MV-4-11 (cell line): ENCODE measurements around the gene ZNF598.

Source experiments
- DNase-seq: peaks from one replicate; lab custom pipeline; 2025; lab: John Stamatoyannopoulos, UW

The ZNF598 gene

GRCh38 chr16:2006317-2006716 is 3.3 kb downstream of the ZNF598 start:
- DNase-seq, result no peak

- no peak for DNase-seq
Measured at GRCh38 chr16:2005646-2006045, 4.0 kb downstream of the ZNF598 start.

GRCh38 chr16:2004795-2005517 is 4.7 kb downstream of the ZNF598 start:
- no peak for DNase-seq

GRCh38 chr16:2003827-2004641 is 5.6 kb downstream of the ZNF598 start:
- peak; percentile 84 for DNase-seq

GRCh38 chr16:2003231-2003826 is 6.3 kb downstream of the ZNF598 start:
- DNase-seq, result no peak

GRCh38 chr16:2002406-2003230 is 7.0 kb downstream of the ZNF598 start:
- DNase-seq, result no peak

GRCh38 chr16:2001456-2002355 is 7.9 kb downstream of the ZNF598 start:
- DNase-seq, result no peak

GRCh38 chr16:2001035-2001434 is 8.6 kb downstream of the ZNF598 start:
- DNase-seq, result no peak

GRCh38 chr16:1999866-2000514 is 9.6 kb downstream of the ZNF598 start:
- DNase-seq, result no peak

- no peak for DNase-seq
Measured at GRCh38 chr16:1998852-1999801, 10.5 kb downstream of the ZNF598 start.

GRCh38 chr16:1998360-1998835 is 11.2 kb downstream of the ZNF598 start:
- DNase-seq, result no peak

GRCh38 chr16:1997494-1998359 is 11.9 kb downstream of the ZNF598 start:
- no peak for DNase-seq

GRCh38 chr16:1993731-1994131 is 15.9 kb downstream of the ZNF598 start:
- no peak for DNase-seq

- no peak for DNase-seq
Measured at GRCh38 chr16:1992704-1993317, 16.8 kb downstream of the ZNF598 start.

- DNase-seq, result peak; percentile 82
Measured at GRCh38 chr16:1991948-1992703, 17.5 kb downstream of the ZNF598 start.

- no peak for DNase-seq
Measured at GRCh38 chr16:1991588-1991947, 18.1 kb downstream of the ZNF598 start.

GRCh38 chr16:1991135-1991551 is 18.5 kb downstream of the ZNF598 start:
- no peak for DNase-seq
